Measurements from ENCODE around the gene PEPD.

The PEPD gene

DNA sequence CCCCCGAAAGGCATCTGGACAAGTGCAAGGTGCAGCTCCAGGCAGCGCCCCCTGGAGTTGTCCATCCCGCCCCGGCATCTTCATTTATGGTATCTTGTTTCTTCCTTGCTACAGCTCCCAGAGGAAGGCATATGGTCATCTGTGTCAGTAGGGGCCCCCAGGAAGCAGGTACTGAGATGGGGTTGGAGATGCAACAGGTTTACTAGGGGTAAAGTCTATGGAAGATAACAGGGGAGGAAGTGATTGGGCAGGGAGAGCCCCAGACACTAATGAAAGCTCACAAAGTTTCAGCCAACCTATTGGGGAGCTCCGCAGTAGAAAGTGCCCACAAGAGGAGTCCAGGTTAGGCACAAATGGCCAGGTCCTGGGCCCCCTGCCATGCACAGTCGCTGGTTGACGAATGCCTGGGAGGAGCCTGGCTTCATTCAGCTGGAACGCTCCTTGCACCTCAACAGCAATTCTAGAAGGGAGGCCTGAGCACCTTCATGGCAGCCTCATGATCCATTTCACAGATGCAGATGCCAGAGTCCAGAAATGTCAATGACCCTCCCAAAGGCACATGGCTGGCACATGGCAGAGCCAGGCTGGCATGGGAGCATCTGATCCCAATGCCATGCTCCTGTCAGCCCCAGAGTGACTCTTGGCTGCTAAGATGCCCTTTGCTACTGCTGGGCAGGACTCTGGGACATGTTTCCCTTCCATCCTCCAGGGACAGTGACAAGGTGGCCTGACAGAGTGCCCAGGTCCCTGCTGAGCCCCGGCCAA is 23.8 kb upstream of the PEPD start:
- FAIRE-seq = no peak

DNA sequence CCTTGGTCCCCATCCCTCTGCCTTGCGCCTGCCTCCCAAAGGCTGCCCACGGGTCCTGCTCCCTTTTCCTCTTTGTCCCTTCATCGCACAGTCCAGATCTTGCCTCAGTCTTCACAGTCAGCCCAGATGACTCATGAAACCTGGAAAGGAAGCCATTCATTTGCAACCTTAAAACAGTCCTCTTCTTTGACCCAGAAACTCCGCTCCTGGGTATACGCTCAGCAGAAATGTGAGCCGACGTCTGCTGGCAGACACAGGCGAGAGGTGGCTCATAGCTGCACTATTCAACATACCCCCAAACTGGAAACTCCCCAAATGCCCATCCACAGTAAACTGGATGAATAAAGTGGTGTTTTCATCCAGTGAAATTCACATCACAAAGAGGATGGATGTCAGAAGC is 13.6 kb upstream of the PEPD start:
- FAIRE-seq = no peak

DNA sequence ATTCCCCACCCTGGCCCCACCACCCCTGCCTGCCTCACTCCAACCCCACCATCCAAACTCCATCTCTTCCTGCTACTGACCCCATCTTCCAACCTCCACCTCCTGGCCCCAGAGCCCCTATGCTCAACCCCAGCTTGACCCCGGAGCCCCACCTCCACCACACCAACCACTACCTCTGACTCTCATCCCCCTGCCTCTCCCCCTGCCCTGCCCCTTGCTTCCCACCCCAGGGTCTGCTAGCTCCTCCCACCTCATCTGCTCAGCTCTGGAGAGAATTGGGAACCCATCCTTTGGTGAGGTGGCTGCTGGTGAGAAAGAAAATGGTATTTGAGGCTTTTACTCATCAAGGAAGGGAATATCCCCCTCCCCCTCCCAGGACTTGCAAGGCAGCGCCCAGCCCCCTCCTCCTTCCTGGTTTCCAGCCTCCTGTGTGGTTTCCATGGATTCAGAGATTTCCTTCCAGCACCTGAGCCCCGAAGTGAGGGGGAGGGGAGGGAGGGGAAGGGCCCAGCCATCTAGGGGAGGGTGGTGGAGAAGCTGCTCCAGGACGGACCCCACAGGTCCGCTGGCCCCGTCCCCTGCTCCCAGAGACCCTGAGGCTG is 11.4 kb upstream of the PEPD start:
- FAIRE-seq = no peak

DNA sequence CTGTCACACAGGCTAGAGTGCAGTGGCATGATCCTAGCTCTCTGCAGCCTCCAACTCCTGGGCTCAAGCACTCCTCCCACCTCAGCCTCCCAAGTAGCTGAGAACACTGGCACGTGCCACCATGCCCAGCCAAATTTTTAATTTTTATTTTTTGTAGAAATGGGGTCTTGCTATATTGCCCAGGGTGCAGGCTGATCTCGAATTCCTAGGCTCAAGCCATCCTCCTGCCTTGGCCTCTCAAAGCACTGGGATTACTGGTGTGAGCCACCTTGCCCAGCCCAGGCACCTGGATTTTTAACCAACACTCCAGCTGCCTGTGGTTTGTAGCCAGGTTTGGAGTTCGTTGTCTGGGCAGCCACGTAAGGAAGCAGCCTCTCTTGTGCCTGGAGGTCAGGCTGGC is 9.3 kb upstream of the PEPD start:
- no peak for FAIRE-seq

DNA sequence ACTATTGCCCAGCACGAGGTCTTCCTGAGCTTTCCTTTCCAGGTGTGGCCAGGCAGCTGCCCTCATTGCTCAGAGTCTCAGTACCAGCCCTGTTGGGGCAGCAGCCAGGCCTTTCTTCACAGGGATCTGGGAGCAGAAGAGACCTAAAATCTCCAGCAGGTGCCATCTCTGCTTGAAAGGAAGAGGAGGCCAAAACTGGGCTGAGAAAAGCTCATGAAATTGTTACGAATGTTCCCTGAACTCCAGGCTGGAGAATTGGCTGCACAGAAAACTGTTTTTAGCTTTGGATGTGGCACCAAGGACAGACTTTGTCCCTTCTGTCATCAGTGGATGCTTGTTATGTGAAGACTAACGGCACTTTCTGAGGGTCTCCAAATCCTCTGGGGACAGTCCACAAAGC is 8.7 kb upstream of the PEPD start:
- no peak for FAIRE-seq

DNA sequence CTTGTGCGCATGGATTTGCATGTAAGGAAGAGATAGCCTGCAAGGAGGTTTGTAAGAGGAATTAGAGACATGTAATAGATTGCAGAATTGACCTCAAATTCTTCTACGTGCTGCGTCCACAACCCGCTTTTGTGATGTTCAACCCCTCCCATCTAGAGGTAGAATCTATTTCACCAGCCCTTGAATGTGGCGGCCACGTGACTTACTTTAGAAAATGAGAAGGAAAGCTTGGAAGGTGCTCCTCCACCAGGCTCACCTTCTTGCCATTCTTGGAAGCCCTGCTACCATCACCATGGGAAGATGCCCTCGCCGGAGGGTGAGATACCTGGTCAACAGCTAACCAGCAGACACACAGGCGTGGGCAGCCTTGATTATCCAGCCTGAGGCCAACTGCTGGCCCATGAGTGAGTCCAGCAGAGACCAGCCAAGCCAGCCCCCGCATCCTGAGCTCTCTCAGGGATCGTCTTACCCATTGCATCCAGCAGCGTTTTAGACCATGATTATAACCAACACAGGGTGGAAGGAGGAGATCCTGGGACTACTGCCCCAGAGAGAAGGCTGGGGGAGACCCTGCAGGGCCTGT is 7.6 kb upstream of the PEPD start:
- FAIRE-seq = no peak

- FAIRE-seq = no peak
Measured at GRCh38 chr19:33528404-33528803, 6.8 kb upstream of the PEPD start.

DNA sequence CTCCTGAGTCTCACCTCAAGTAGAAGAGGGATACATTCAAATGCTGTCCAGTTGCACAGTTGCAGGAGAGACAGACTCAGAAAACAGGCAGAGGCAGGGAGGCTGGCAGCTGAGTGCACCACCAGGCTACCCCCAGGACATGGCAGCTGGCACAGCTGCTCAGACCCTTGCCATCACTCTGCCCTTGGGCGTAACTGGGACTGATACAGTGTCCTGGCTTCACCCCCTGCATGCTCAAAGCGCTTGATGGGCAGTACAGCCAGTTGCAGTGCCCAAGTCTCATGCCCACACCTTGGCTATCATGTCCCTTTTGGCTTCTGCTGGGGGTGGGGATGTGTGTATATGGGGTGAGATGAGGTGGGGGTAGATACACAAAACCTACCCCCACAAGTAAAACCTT is 5.5 kb upstream of the PEPD start:
- FAIRE-seq = no peak

DNA sequence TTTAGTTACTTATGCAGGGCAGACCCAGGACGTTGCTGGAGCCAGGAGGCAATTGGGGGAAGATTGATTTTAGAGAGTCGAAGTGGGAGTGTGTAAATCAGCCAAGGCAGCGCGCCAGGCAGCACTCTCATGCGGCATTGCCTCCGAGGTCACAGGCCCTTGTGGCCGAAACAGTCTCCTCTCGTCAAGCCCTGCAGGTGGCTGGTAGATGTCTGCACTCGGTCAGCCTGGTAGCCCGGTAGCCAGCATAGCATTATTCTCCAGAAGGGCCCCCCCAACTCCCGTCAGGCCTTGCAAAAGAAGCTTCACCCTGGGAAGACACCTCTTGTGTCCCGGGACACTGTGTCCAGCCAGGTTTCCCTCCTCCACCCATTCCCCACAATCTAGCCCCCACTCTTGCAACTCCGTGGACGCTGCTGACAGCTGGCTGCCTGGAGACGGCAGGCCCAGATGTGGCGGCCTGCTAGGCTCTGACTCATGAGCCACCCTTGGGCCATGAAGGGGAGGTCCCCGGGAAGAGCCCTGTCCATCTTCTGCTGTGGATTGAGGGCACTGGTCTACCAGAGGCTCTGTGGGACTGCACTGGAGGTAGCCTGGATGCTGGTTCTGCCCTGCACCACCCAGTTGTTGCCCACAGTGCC is 2.6 kb upstream of the PEPD start:
- no peak for FAIRE-seq

GRCh38 chr19:33523167-33523566 is 1.6 kb upstream of the PEPD start:
- no peak for FAIRE-seq

DNA sequence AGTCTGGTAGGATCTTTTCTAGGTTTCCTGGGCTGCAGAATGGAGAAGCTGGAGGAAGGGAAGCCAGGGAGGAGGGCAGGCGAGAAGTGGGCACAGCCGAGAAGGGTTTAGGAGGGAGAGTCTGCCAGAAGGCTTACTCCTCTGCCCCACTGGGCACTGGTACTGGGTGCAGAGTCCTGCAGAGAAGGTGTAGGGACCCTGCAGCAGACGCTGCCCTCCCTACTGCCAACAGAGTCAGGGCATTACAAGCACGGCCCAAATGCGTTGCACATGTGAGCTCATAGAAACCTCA is 726 bp upstream of the PEPD start:
- FAIRE-seq = no peak

GRCh38 chr19:33520844-33521479 is 629 bp downstream of the PEPD start:
- no peak for FAIRE-seq

GRCh38 chr19:33520048-33520643 is 1.4 kb downstream of the PEPD start:
- no peak for FAIRE-seq

- FAIRE-seq = no peak
Measured at GRCh38 chr19:33519416-33519815, 2.2 kb downstream of the PEPD start.

DNA sequence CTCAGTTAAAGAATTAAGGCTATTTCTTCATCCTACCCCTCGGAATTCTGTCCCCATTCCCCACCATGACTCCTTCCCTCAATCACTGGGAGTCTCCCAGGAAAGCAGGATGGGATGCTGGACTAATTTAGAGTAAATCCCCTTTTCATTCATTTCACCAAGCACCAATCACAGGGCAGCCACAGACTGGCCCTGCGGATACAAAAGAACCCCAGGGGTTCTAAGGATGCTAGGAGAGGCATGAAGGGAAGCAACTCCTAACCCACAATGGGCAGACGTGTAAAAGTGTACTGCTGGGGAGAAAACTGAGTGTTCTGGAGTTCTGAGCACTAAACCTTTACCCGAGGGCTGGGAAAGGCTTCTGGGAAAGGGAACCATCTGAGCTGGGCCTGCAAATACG is 3.0 kb downstream of the PEPD start:
- no peak for FAIRE-seq

DNA sequence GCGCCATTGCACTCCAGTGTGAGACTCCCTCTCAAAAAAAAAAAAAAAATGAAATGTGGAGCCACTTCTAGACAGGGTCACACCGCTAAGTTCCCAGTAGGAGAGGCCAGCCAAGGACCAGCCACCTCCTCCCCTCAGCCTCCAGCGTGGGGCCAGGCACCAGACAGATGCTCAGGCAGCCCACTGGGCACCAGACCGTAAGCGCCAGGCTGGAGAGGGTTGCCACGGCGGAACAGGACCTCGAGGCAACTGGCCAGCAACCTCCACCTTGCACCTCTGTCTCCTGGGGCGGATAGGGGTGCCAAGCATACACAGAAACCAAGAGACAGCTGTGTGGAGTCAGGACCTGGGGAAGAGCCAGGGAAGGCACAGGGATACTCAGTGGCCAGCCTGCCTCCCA is 3.7 kb downstream of the PEPD start:
- FAIRE-seq = no peak

GRCh38 chr19:33515921-33516320 is 5.7 kb downstream of the PEPD start:
- no peak for FAIRE-seq

DNA sequence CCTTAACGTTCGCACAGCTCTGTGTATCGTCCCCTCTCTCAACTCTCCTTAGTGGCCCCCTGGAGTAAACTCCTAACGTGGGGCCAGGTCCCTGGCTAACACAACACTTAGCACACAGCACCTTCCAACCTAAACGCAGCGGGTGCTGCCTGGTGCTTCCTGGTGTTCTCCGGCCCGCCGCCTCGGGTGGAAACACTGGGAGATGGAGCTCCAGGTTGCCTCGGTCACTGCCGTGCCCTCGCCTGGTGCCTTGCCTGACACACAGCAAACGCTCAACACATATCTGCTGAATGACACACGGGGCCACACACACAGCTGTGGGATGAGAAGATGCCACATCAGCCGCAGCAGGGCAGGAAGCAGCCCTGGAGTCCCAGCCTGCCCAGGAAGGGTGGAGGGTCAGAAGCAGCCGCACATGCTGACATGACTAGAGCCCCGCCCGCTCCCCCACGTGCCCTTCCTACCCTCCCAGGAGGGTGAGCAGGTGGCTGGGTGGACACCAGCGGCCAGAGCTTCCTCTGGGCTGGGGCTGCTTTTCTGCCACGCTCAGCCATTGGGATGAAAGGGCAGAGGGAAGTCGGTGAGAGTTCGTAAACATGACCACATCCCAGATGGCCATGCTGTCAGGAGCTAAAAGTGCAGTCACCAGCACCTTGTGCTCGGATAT is 6.6 kb downstream of the PEPD start:
- FAIRE-seq = no peak

DNA sequence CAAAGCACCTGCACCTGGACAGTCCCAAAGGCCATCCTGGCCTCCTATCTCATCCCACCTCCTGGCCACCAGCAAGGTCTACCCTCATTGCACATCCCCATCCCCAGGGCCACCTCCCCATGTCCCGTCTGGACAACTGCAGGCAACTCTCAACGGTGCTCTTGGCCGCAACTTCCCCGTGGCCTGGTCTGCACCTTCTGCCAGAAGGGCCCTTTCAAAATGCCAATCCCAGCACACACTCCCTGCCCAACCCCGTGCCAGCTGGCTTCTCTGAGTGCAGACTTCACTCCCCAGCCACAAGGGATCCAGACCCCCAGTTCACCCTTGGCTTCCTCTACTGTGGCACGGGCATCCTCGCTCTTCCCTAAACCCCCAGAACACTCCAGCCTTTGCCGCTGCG is 8.2 kb downstream of the PEPD start:
- FAIRE-seq = no peak

- no peak for FAIRE-seq
Measured at GRCh38 chr19:33512580-33513137, 8.9 kb downstream of the PEPD start.

- FAIRE-seq = no peak
Measured at GRCh38 chr19:33512021-33512420, 9.6 kb downstream of the PEPD start.

DNA sequence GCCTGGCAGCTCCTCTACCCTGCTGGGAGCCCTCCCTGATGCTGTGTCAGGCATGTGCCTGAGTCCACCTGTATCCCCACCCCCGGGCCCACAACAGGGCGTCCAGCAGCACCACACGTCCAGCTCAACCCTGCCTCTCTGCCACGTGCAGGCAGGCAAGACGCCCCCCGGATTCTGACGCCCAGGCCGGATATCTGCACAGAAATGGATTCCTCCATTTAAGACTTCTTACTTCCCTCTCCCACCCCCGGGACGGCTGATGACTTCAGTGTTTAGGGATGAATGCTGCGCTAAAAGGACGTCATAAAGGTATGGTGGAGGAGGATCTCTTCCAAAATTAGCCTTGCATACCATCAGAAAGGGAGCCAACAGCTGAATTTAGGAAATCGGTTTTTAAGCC is 10.2 kb downstream of the PEPD start:
- FAIRE-seq = no peak

All from endometrium (tissue), 2 donors.